H1 (cell line): ENCODE data around the gene ACSF2.

ENCODE experiments used
- CTCF ChIP-seq, 3 experiments: IDR thresholded peaks; 1 replicate in 2 of 3; 2 replicates in 1 of 3; pipeline versions ENCODE4 v1.5.1 to v1.6.1; 2011; ENCODE audit warnings: low read length in 3 of 3, mild to moderate bottlenecking in 3 of 3, inconsistent platforms in 2 of 3, low read depth in 1 of 3, moderate library complexity in 1 of 3; ENCODE audit not compliant: insufficient read depth in 1 of 3; ENCODE audit errors: control extremely low read depth in 1 of 3
- RAD21 ChIP-seq, 2 experiments: IDR thresholded peaks in 1 of 2; conservative IDR thresholded peaks in 1 of 2; 2 replicates each; pipeline ENCODE4 v1.6.1; 2011; ENCODE audit warnings: low read depth in 2 of 2, low read length in 2 of 2, improper control_type of control experiment in 1 of 2, inconsistent platforms in 1 of 2, mild to moderate bottlenecking in 1 of 2, moderate library complexity in 1 of 2
- SP1 ChIP-seq: IDR thresholded peaks from 2 replicates; pipeline ENCODE4 v1.6.1; 2011; ENCODE audit warnings: low read depth, low read length

DNA sequence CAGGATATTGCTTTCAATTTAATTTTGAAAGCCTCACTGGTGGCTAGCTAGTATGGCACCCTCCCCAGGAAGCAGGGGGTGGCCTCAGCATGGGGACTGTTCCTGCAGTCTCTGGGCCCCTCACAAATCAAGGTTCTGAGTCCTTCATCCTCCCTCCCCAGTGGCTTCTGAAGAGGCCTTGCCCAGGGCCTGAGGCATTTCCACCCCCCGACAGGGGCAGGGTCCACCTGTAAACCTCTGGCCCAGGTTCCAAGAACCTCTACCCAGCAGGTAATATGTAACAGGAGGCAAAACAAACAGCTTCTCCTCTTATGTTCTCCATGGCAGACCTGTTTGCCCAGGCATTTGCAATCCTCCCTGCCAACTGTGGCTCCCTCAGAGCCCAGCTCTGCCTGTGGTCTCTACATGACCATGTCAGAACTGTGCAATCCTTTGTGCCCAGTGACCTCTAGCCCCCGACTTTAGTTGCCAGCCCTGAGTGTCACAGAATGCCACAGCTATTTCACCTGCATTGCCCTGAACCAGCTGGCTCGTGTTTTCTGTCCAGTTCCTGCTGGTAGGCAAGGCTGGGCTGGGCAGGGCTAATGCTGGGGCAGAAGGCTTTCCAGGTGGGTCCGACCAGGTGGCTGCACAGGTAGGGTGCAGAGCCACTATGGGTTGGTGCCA lies 14.3 kb downstream of the ACSF2 start:
- TF ChIP-seq CTCF (IDR thresholded peaks at IDR 0.05; ENCODE audit: control extremely low read depth in 1 of 3, insufficient read depth in 1 of 3, low read depth in 1 of 3, low read length in 3 of 3) = no peak
- TF ChIP-seq RAD21 (IDR thresholded peaks at IDR 0.05 in 1 of 2, conservative IDR thresholded peaks at IDR 0.05 in 1 of 2; ENCODE audit: low read depth in 2 of 2, low read length in 2 of 2) = no peak
- no peak for TF ChIP-seq SP1
